Measurements from ENCODE around the gene XKR7. TPM values are rescaled to one million over a fixed set of nuclear protein-coding genes. Genes with fewer than 3 reads are reported as not detected.

XKR7 gene
- total RNA-seq, 1 donor from 2014 or later, result 0.48 TPM

- no peak for FAIRE-seq
Measured at GRCh38 chr20:32007787-32008616, 40.1 kb downstream of the XKR7 start.

GRCh38 chr20:32009564-32009963, 41.6 kb downstream of the XKR7 start:
- Mint-ChIP-seq H3K9me3 (ENCODE audit: unreplicated experiment) (peaks cover 2% of the 10 kb centered on the region), H3K36me3 (ENCODE audit: low read depth, unreplicated experiment) (no peaks in the 10 kb centered on the region), H3K27ac (ENCODE audit: unreplicated experiment) (no peak overlapping the region), H3K27me3 (ENCODE audit: low read depth, unreplicated experiment) (peaks cover 15% of the 10 kb centered on the region), H3K4me3 (ENCODE audit: unreplicated experiment) (no peak overlapping the region), H3K4me1 (ENCODE audit: low read depth, unreplicated experiment) (peaks cover 4% of the 10 kb centered on the region)
- Histone ChIP-seq H3K9ac (ENCODE audit: low read length) (no peak overlapping the region), H3K27me3 (ENCODE audit: insufficient read depth, low read length) (peaks cover 5% of the 10 kb centered on the region), H3K4me2 (ENCODE audit: low read length) (no peak overlapping the region), H3K9me3 (ENCODE audit: insufficient read depth, low read depth, low read length) (no peaks in the 10 kb centered on the region), H3K36me3 (ENCODE audit: insufficient read depth, low read length) (no peaks in the 10 kb centered on the region), H4K20me1 (ENCODE audit: insufficient read depth, low read length) (no peaks in the 10 kb centered on the region), H3K4me3 (ENCODE audit: insufficient read depth, low read depth, low read length) (no peak overlapping the region), H3K4me1 (ENCODE audit: insufficient read depth, low read length) (no peaks in the 10 kb centered on the region), H2AFZ (ENCODE audit: low read depth, low read length) (no peak overlapping the region), H3K27ac (ENCODE audit: low read depth, low read length) (no peak overlapping the region), H3K79me2 (ENCODE audit: insufficient read depth, low read length) (no peaks in the 10 kb centered on the region)
- no peak for TF ChIP-seq EZH2 (IDR thresholded peaks at IDR 0.05; ENCODE audit: insufficient read depth, low read length)
- TF ChIP-seq CTCF (IDR thresholded peaks at IDR 0.05; ENCODE audit: insufficient read depth, low read depth, low read length), result no peak
- DNase-seq (ENCODE audit: low read depth) (no peak), FAIRE-seq (no peak)

More at GRCh38 chr20:32007787-32008616, 40.1 kb downstream of the XKR7 start:
- H3K4me3 Mint-ChIP-seq (ENCODE audit: unreplicated experiment), result no peak overlapping the region
- Histone ChIP-seq H3K9me3 (ENCODE audit: insufficient read depth, low read depth, low read length) (no peaks in the 10 kb centered on the region), H3K4me3 (ENCODE audit: insufficient read depth, low read depth, low read length) (no peak overlapping the region), H3K79me2 (ENCODE audit: insufficient read depth, low read length) (no peaks in the 10 kb centered on the region), H4K20me1 (ENCODE audit: insufficient read depth, low read length) (no peaks in the 10 kb centered on the region), H3K27ac (ENCODE audit: low read depth, low read length) (no peak overlapping the region), H3K4me2 (ENCODE audit: low read length) (peak overlapping the region; percentile 23), H2AFZ (ENCODE audit: low read depth, low read length) (peak overlapping the region; percentile 69), H3K9ac (ENCODE audit: low read length) (no peak overlapping the region), H3K27me3 (ENCODE audit: insufficient read depth, low read length) (peaks cover 5% of the 10 kb centered on the region), H3K4me1 (ENCODE audit: insufficient read depth, low read length) (no peaks in the 10 kb centered on the region), H3K36me3 (ENCODE audit: insufficient read depth, low read length) (no peaks in the 10 kb centered on the region)
- H3K27ac Mint-ChIP-seq (ENCODE audit: unreplicated experiment), result no peak overlapping the region
- no peak for DNase-seq (ENCODE audit: low read depth)
- peaks cover 4% of the 10 kb centered on the region for H3K4me1 Mint-ChIP-seq (ENCODE audit: low read depth, unreplicated experiment)
- H3K36me3 Mint-ChIP-seq (ENCODE audit: low read depth, unreplicated experiment), result no peaks in the 10 kb centered on the region
- H3K9me3 Mint-ChIP-seq (ENCODE audit: unreplicated experiment), result peaks cover 6% of the 10 kb centered on the region
- TF ChIP-seq EZH2 (IDR thresholded peaks at IDR 0.05; ENCODE audit: insufficient read depth, low read length), result no peak
- no peak for TF ChIP-seq CTCF (IDR thresholded peaks at IDR 0.05; ENCODE audit: insufficient read depth, low read depth, low read length)
- peaks cover 15% of the 10 kb centered on the region for H3K27me3 Mint-ChIP-seq (ENCODE audit: low read depth, unreplicated experiment)

- Histone ChIP-seq H3K36me3 (ENCODE audit: insufficient read depth, low read length) (no peaks in the 10 kb centered on the region), H3K4me3 (ENCODE audit: insufficient read depth, low read depth, low read length) (no peak within 1 kb of the TSS), H3K4me2 (ENCODE audit: low read length) (no peak within 1 kb of the TSS), H2AFZ (ENCODE audit: low read depth, low read length) (no peak within 1 kb of the TSS), H3K9ac (ENCODE audit: low read length) (no peak within 1 kb of the TSS), H4K20me1 (ENCODE audit: insufficient read depth, low read length) (no peaks in the 10 kb centered on the region), H3K27me3 (ENCODE audit: insufficient read depth, low read length) (peaks cover 7% of the 10 kb centered on the region), H3K9me3 (ENCODE audit: insufficient read depth, low read depth, low read length) (no peaks in the 10 kb centered on the region), H3K79me2 (ENCODE audit: insufficient read depth, low read length) (no peaks in the 10 kb centered on the region), H3K27ac (ENCODE audit: low read depth, low read length) (no peak within 1 kb of the TSS), H3K4me1 (ENCODE audit: insufficient read depth, low read length) (no peaks in the 10 kb centered on the region)
- Mint-ChIP-seq H3K27ac (ENCODE audit: unreplicated experiment) (no peak within 1 kb of the TSS), H3K36me3 (ENCODE audit: low read depth, unreplicated experiment) (no peaks in the 10 kb centered on the region), H3K4me3 (ENCODE audit: unreplicated experiment) (no peak within 1 kb of the TSS), H3K27me3 (ENCODE audit: low read depth, unreplicated experiment) (peaks cover 16% of the 10 kb centered on the region), H3K9me3 (ENCODE audit: unreplicated experiment) (peaks cover 2% of the 10 kb centered on the region), H3K4me1 (ENCODE audit: low read depth, unreplicated experiment) (peaks cover 4% of the 10 kb centered on the region)
- DNase-seq (ENCODE audit: low read depth), result no peak
- FAIRE-seq, result no peak
- TF ChIP-seq CTCF (IDR thresholded peaks at IDR 0.05; ENCODE audit: insufficient read depth, low read depth, low read length), result no peak
- TF ChIP-seq EZH2 (IDR thresholded peaks at IDR 0.05; ENCODE audit: insufficient read depth, low read length), result no peak
Measured at GRCh38 chr20:32010101-32010500, 42.1 kb downstream of the XKR7 start, which contains the start of gene CCM2L. Gene CCM2L (plus strand): TSS chr20:32010438. CDS start chr20:32010455, 17 bp downstream.
